DOHH2 (cell line): ENCODE results near the gene PDE4D.

Source experiments
- CTCF ChIP-seq: fragments of 200-600 bp; sonication (generic); IDR thresholded peaks from one replicate; pipeline ENCODE4 v1.5.1; 2014; ENCODE audit warnings: antibody characterized with exemption, mild to moderate bottlenecking, low read depth, low read length; ENCODE audit not compliant: poor library complexity, severe bottlenecking
- EZH2phosphoT487 ChIP-seq: fragments of 200-600 bp; sonication (generic); IDR thresholded peaks from 2 replicates; pipeline ENCODE4 v1.6.1; 2017; ENCODE audit warnings: borderline replicate concordance, mild to moderate bottlenecking, antibody characterized with exemption, low read length, moderate library complexity, mixed read lengths

GRCh38 chr5:59356813-59357380 is 536.6 kb downstream of the PDE4D start:
- TF ChIP-seq CTCF (no peak), EZH2phosphoT487 (no peak)
